HG03159 (cell line): ENCODE data around the gene THUMPD1.
"Not testable (repeated sequence)": the region's sequence is repeated elsewhere in the genome, so short reads cannot be mapped to it uniquely, and the experiment has no call there.

Experiments used
- ATAC-seq: cut with Tn5 transposase; IDR thresholded peaks from one replicate; pipeline ENCODE4 v1.9.1; 2021; ENCODE audit warnings: mild to moderate bottlenecking, moderate library complexity; ENCODE audit not compliant: unreplicated experiment

THUMPD1 gene

DNA sequence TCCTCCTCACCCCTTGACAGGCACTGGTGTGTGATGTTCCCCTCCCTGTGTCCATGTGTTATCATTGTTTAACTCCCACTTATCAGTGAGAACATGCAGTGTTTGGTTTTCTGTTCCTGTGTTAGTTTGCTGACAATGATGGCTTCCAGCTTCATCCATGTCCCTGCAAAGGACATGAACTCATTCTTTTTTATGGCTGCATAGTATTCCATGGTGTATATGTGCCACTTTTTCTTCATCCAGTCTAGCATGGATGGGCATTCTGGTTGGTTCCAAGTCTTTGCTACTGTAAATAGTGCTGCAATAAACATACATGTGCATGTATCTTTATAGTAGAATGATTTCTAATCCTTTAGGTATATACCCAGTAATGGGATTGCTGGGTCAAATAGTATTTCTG lies 39.9 kb downstream of the THUMPD1 start:
- ATAC-seq = not testable (repeated sequence)

GRCh38 chr16:20696618-20697017 lies 45.0 kb downstream of the THUMPD1 start:
- ATAC-seq = no peak

DNA sequence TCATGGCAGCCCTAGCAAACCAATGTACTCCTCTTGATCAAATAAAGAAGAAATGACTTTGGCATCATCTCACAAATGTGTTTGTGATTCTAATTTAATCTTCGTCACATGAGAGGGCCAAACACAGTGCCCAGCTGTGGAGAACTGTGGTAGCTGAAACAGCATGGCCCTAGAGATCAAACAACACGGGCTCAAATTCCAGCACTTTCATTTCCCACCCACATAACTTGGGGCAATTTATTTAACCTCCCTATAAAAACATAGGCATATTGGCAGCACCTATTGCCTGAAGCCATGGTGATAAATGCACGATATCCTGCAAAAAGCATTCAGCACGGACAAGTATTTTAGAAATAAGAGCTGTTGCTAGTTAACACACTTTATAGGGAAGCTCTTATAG lies 46.6 kb downstream of the THUMPD1 start:
- ATAC-seq = no peak

DNA sequence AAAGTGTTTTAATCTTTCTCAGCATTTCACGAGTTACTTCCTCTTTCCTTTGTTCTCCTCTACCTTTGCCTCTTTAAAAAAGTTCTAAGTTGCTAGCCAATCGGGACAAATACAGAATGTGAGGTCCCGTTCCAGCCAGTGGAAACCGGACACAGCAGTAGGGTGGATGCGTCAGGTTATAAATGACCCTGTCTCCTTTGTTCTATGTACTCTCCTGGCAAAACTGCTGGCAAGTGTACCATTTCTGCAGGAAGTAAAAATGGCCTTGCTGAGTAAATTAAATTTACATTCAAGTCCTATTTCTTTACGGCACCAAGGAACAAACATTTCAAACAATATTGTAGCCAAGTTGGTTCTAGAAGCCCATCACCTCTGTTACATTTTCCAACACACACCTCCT lies 47.5 kb downstream of the THUMPD1 start:
- ATAC-seq = not testable (repeated sequence)

GRCh38 chr16:20689668-20690067 lies 52.0 kb downstream of the THUMPD1 start:
- no peak for ATAC-seq

- ATAC-seq = no peak
Measured at GRCh38 chr16:20683812-20684211, 57.8 kb downstream of the THUMPD1 start.
